ENCODE measurements around the gene SORCS2.

Gene SORCS2

GRCh38 chr4:7697343-7697742, 505.0 kb downstream of the SORCS2 start:
- Histone ChIP-seq H3K9me3 (ENCODE audit: insufficient read depth, low read length, severe bottlenecking) (no peaks in the 10 kb centered on the region), H3K79me2 (ENCODE audit: insufficient read depth, low read length) (no peaks in the 10 kb centered on the region), H4K20me1 (ENCODE audit: insufficient read depth, low read length) (no peaks in the 10 kb centered on the region), H3K27me3 (ENCODE audit: insufficient read depth, low read length, poor library complexity) (no peaks in the 10 kb centered on the region), H3K27ac (ENCODE audit: low read length) (no peak overlapping the region), H3K4me1 (ENCODE audit: insufficient read depth, low read length) (no peaks in the 10 kb centered on the region), H3K9ac (ENCODE audit: low read depth, low read length) (no peak overlapping the region), H3K4me2 (ENCODE audit: insufficient read depth, low read length) (no peak overlapping the region), H3K36me3 (ENCODE audit: insufficient read depth, low read length) (no peaks in the 10 kb centered on the region), H2AFZ (ENCODE audit: low read depth, low read length) (no peak overlapping the region), H3K4me3 (ENCODE audit: low read depth in 1 of 2, low read length in 2 of 2) (no peak overlapping the region)
- TF ChIP-seq EZH2 (IDR thresholded peaks at IDR 0.05; ENCODE audit: borderline replicate concordance, low read depth, low read length, severe bottlenecking) (no peak), CTCF (IDR thresholded peaks at IDR 0.05; ENCODE audit: borderline replicate concordance, extremely low read depth, low read length, poor library complexity, severe bottlenecking) (no peak)
- ATAC-seq (ENCODE audit: insufficient read depth, low read depth) (no peak), DNase-seq (no peak)

GRCh38 chr4:7697821-7698220, 505.5 kb downstream of the SORCS2 start:
- Histone ChIP-seq H4K20me1 (ENCODE audit: insufficient read depth, low read length) (no peaks in the 10 kb centered on the region), H3K79me2 (ENCODE audit: insufficient read depth, low read length) (no peaks in the 10 kb centered on the region), H2AFZ (ENCODE audit: low read depth, low read length) (no peak overlapping the region), H3K9me3 (ENCODE audit: insufficient read depth, low read length, severe bottlenecking) (no peaks in the 10 kb centered on the region), H3K27ac (ENCODE audit: low read length) (no peak overlapping the region), H3K4me2 (ENCODE audit: insufficient read depth, low read length) (no peak overlapping the region), H3K27me3 (ENCODE audit: insufficient read depth, low read length, poor library complexity) (no peaks in the 10 kb centered on the region), H3K36me3 (ENCODE audit: insufficient read depth, low read length) (no peaks in the 10 kb centered on the region), H3K9ac (ENCODE audit: low read depth, low read length) (no peak overlapping the region), H3K4me1 (ENCODE audit: insufficient read depth, low read length) (no peaks in the 10 kb centered on the region), H3K4me3 (ENCODE audit: low read depth in 1 of 2, low read length in 2 of 2) (no peak overlapping the region)
- no peak for ATAC-seq (ENCODE audit: insufficient read depth, low read depth)
- no peak for TF ChIP-seq CTCF (IDR thresholded peaks at IDR 0.05; ENCODE audit: borderline replicate concordance, extremely low read depth, low read length, poor library complexity, severe bottlenecking)
- no peak for TF ChIP-seq EZH2 (IDR thresholded peaks at IDR 0.05; ENCODE audit: borderline replicate concordance, low read depth, low read length, severe bottlenecking)
- no peak for DNase-seq

GRCh38 chr4:7698584-7698983, 506.2 kb downstream of the SORCS2 start:
- no peak overlapping the region for H3K27ac ChIP-seq (ENCODE audit: low read length)
- H3K4me1 ChIP-seq (ENCODE audit: insufficient read depth, low read length): no peaks in the 10 kb centered on the region
- H3K4me2 ChIP-seq (ENCODE audit: insufficient read depth, low read length): no peak overlapping the region
- no peak overlapping the region for H2AFZ ChIP-seq (ENCODE audit: low read depth, low read length)
- no peak overlapping the region for H3K4me3 ChIP-seq (ENCODE audit: low read depth in 1 of 2, low read length in 2 of 2)
- no peaks in the 10 kb centered on the region for H4K20me1 ChIP-seq (ENCODE audit: insufficient read depth, low read length)
- H3K79me2 ChIP-seq (ENCODE audit: insufficient read depth, low read length): no peaks in the 10 kb centered on the region
- DNase-seq (no peak), ATAC-seq (ENCODE audit: insufficient read depth, low read depth) (no peak)
- no peaks in the 10 kb centered on the region for H3K36me3 ChIP-seq (ENCODE audit: insufficient read depth, low read length)
- no peaks in the 10 kb centered on the region for H3K9me3 ChIP-seq (ENCODE audit: insufficient read depth, low read length, severe bottlenecking)
- no peaks in the 10 kb centered on the region for H3K27me3 ChIP-seq (ENCODE audit: insufficient read depth, low read length, poor library complexity)
- no peak overlapping the region for H3K9ac ChIP-seq (ENCODE audit: low read depth, low read length)
- TF ChIP-seq CTCF (IDR thresholded peaks at IDR 0.05; ENCODE audit: borderline replicate concordance, extremely low read depth, low read length, poor library complexity, severe bottlenecking) (no peak), EZH2 (IDR thresholded peaks at IDR 0.05; ENCODE audit: borderline replicate concordance, low read depth, low read length, severe bottlenecking) (no peak)

- Histone ChIP-seq H3K4me1 (ENCODE audit: insufficient read depth, low read length) (no peaks in the 10 kb centered on the region), H3K9ac (ENCODE audit: low read depth, low read length) (no peak overlapping the region), H3K27ac (ENCODE audit: low read length) (no peak overlapping the region)
Measured at GRCh38 chr4:7699031-7699430, 506.7 kb downstream of the SORCS2 start.

More at GRCh38 chr4:7699031-7699430, 506.7 kb downstream of the SORCS2 start:
- no peaks in the 10 kb centered on the region for H3K9me3 ChIP-seq (ENCODE audit: insufficient read depth, low read length, severe bottlenecking)
- no peak overlapping the region for H2AFZ ChIP-seq (ENCODE audit: low read depth, low read length)
- no peak overlapping the region for H3K4me3 ChIP-seq (ENCODE audit: low read depth in 1 of 2, low read length in 2 of 2)
- TF ChIP-seq EZH2 (IDR thresholded peaks at IDR 0.05; ENCODE audit: borderline replicate concordance, low read depth, low read length, severe bottlenecking): no peak
- no peak for TF ChIP-seq CTCF (IDR thresholded peaks at IDR 0.05; ENCODE audit: borderline replicate concordance, extremely low read depth, low read length, poor library complexity, severe bottlenecking)
- no peaks in the 10 kb centered on the region for H3K36me3 ChIP-seq (ENCODE audit: insufficient read depth, low read length)
- ATAC-seq (ENCODE audit: insufficient read depth, low read depth) (no peak), DNase-seq (no peak)
- no peaks in the 10 kb centered on the region for H4K20me1 ChIP-seq (ENCODE audit: insufficient read depth, low read length)
- no peak overlapping the region for H3K4me2 ChIP-seq (ENCODE audit: insufficient read depth, low read length)
- no peaks in the 10 kb centered on the region for H3K27me3 ChIP-seq (ENCODE audit: insufficient read depth, low read length, poor library complexity)
- no peaks in the 10 kb centered on the region for H3K79me2 ChIP-seq (ENCODE audit: insufficient read depth, low read length)
